Muscle of leg (tissue), 9 donors: Measurements from ENCODE around the gene MFSD2B. TPM values are rescaled to one million over a fixed set of nuclear protein-coding genes. Genes with fewer than 3 reads are reported as not detected.

Experiments
- polyA plus RNA-seq, 8 donors: library from polyadenylated mRNA; unstranded; fragments of 120-200 nt; gene quantifications; one replicate each; pipeline versions ENCODE4 v1.2.1 to v1.2.3, GENCODE V29; 2013; ENCODE audit warnings: inconsistent platforms in 1 of 8, low replicate concordance in 1 of 8; ENCODE audit not compliant: insufficient read length in 8 of 8, insufficient read depth in 1 of 8
- total RNA-seq: library from RNA; stranded (reverse); fragments of 120-200 nt; gene quantifications from one replicate; pipeline ENCODE4 v1.2.4, GENCODE V29; 2013

Gene MFSD2B
- total and polyA plus RNA-seq, 9 donors, result 0.18 to 3.5 (median 2.2) TPM

Other genes with a start within 250 kb of the MFSD2B start
- 17.6 TPM for gene ATAD2B, start 83.0 kb upstream of the MFSD2B start, total RNA-seq
- gene ATAD2B, start 83.0 kb upstream of the MFSD2B start, polyA plus RNA-seq, result 10 to 100 TPM; 10.2 to 14.5 (median 11.5) TPM
- gene UBXN2A, start 69.6 kb upstream of the MFSD2B start, total RNA-seq, result 22.7 TPM
- 10 to 100 TPM; 13.8 to 23.9 (median 18.7) TPM for gene UBXN2A, start 69.6 kb upstream of the MFSD2B start, polyA plus RNA-seq
- gene WDCP, start 37.3 kb downstream of the MFSD2B start, total RNA-seq, result 11.3 TPM
- 10 to 100 TPM in 3 of 8 donors, 1 to 10 TPM in 5; 7.9 to 10.8 (median 9.7) TPM for gene WDCP, start 37.3 kb downstream of the MFSD2B start, polyA plus RNA-seq
- 2.8 TPM for gene FKBP1B, start 39.7 kb downstream of the MFSD2B start, total RNA-seq
- 1 to 10 TPM; 2.1 to 4.5 (median 3.2) TPM for gene FKBP1B, start 39.7 kb downstream of the MFSD2B start, polyA plus RNA-seq
- 131 TPM for gene SF3B6, start 66.2 kb downstream of the MFSD2B start, total RNA-seq
- gene SF3B6, start 66.2 kb downstream of the MFSD2B start, polyA plus RNA-seq, result 100 to 1,000 TPM in 1 of 8 donors, 10 to 100 TPM in 7; 80.5 to 106 (median 86.3) TPM
- gene TP53I3, start 74.7 kb downstream of the MFSD2B start, total RNA-seq, result 35.5 TPM
- gene TP53I3, start 74.7 kb downstream of the MFSD2B start, polyA plus RNA-seq, result 10 to 100 TPM; 30.9 to 48.3 (median 34.5) TPM
- gene PFN4, start 113.2 kb downstream of the MFSD2B start, total RNA-seq, result 1.8 TPM
- gene PFN4, start 113.2 kb downstream of the MFSD2B start, polyA plus RNA-seq, result 1 to 10 TPM; 1.3 to 2.2 (median 1.7) TPM
- gene FAM228B, start 113.4 kb downstream of the MFSD2B start, total RNA-seq, result 31.5 TPM
- gene FAM228B, start 113.4 kb downstream of the MFSD2B start, polyA plus RNA-seq, result 10 to 100 TPM; 11.2 to 17.3 (median 14.7) TPM
- gene FAM228A, start 165.0 kb downstream of the MFSD2B start, total RNA-seq, result 0.22 TPM
- gene FAM228A, start 165.0 kb downstream of the MFSD2B start, polyA plus RNA-seq, result 1 to 10 TPM in 1 of 8 donors, under 1 TPM in 6, not detected in 1; 0.13 to 1.0 (median 0.47) TPM